IPS-20b (cell line): ENCODE results near the gene SLC6A11.

ENCODE experiments used
- H3K27ac ChIP-seq: one replicate; pipeline ENCODE4 v1.5.1; 2013; ENCODE audit warnings: low read length
- H3K27me3 ChIP-seq: 2 replicates; pipeline ENCODE4 v1.6.1; 2013; ENCODE audit warnings: mild to moderate bottlenecking, low read length, inconsistent platforms; ENCODE audit not compliant: insufficient read depth
- H3K36me3 ChIP-seq: 2 replicates; pipeline ENCODE4 v1.6.1; 2013; ENCODE audit warnings: low read depth, mild to moderate bottlenecking, inconsistent platforms, low read length, moderate library complexity; ENCODE audit not compliant: insufficient read depth
- H3K4me1 ChIP-seq: 2 replicates; pipeline ENCODE4 v1.6.1; 2013; ENCODE audit warnings: mild to moderate bottlenecking, control low read depth, inconsistent platforms, low read length, moderate library complexity; ENCODE audit not compliant: insufficient read depth
- H3K4me3 ChIP-seq: 2 replicates; pipeline ENCODE4 v1.5.1; 2013; ENCODE audit warnings: mild to moderate bottlenecking, low read length, inconsistent platforms
- H3K9ac ChIP-seq: 2 replicates; pipeline ENCODE4 v1.6.1; 2013; ENCODE audit warnings: low read depth, mild to moderate bottlenecking, inconsistent platforms, low read length, moderate library complexity
- H3K9me3 ChIP-seq: 2 replicates; pipeline ENCODE4 v1.6.1; 2013; ENCODE audit warnings: mild to moderate bottlenecking, low read depth, low read length, inconsistent platforms; ENCODE audit not compliant: insufficient read depth

The SLC6A11 gene

GRCh38 chr3:10798600-10799367 lies 17.2 kb upstream of the SLC6A11 start:
- Histone ChIP-seq H3K4me3 (no peak overlapping the region), H3K36me3 (no peaks in the 10 kb centered on the region), H3K27ac (no peak overlapping the region), H3K9me3 (no peaks in the 10 kb centered on the region), H3K9ac (no peak overlapping the region), H3K27me3 (peaks cover 16% of the 10 kb centered on the region), H3K4me1 (no peaks in the 10 kb centered on the region)

DNA sequence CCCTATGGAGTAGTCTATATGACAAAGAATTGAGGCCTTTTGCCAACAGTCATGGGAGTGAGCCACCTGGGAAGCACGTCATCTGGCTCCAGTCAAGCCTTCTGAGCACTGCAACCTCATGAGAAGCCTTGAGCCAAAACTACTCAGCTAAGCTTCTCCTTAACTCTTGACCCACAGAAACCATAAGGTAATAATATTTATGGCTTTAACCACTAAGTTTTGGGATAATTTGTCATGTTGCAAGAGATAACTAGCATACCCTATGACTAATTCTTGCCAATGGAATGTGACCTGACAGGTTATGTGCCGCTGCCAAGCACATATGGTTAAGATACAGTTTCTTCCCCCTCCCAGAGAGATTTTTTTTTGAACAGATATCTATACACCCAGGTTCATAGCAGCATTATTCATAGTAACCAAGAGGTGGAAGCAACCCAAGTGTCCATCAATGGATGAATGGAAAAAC lies 11.8 kb upstream of the SLC6A11 start:
- no peak overlapping the region for H3K9ac ChIP-seq
- H3K36me3 ChIP-seq = no peaks in the 10 kb centered on the region
- H3K27ac ChIP-seq = no peak overlapping the region
- no peak overlapping the region for H3K4me3 ChIP-seq
- no peaks in the 10 kb centered on the region for H3K9me3 ChIP-seq
- H3K27me3 ChIP-seq = peaks cover 13% of the 10 kb centered on the region; the same call in 1 of the 2 replicates
- no peaks in the 10 kb centered on the region for H3K4me1 ChIP-seq

GRCh38 chr3:10806006-10806405 lies 10.0 kb upstream of the SLC6A11 start:
- Histone ChIP-seq H3K9me3 (no peaks in the 10 kb centered on the region), H3K36me3 (no peaks in the 10 kb centered on the region), H3K4me3 (no peak overlapping the region), H3K4me1 (no peaks in the 10 kb centered on the region), H3K27me3 (peaks cover 19% of the 10 kb centered on the region; the same call in 1 of the 2 replicates), H3K9ac (no peak overlapping the region), H3K27ac (no peak overlapping the region)

GRCh38 chr3:10808130-10808735 lies 7.8 kb upstream of the SLC6A11 start:
- no peak overlapping the region for H3K9ac ChIP-seq
- H3K4me3 ChIP-seq = no peak overlapping the region
- no peaks in the 10 kb centered on the region for H3K9me3 ChIP-seq
- H3K27me3 ChIP-seq = peaks cover 30% of the 10 kb centered on the region; the same call in 1 of the 2 replicates
- no peaks in the 10 kb centered on the region for H3K36me3 ChIP-seq
- H3K4me1 ChIP-seq = no peaks in the 10 kb centered on the region
- no peak overlapping the region for H3K27ac ChIP-seq

DNA sequence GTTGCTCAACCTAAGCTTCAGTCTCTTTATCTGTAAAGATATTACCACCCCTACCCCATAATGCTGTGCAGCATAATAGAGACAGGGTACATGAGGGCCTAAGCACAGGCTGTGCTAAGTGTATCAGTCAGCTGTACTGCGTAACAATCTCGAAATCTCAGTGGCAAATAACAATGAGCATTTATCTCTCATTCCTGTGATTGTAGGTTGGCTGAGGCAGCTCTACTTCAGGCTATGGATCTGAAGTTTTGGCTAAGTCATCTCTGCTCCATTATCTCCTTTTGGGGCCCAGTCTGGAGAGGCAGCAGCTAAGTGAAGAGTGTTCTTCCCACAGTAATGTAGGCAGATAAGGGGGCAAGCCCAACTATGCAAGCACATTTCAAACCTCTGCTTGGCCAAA lies 7.1 kb upstream of the SLC6A11 start:
- Histone ChIP-seq H3K4me3 (no peak overlapping the region), H3K9ac (no peak overlapping the region), H3K27ac (no peak overlapping the region), H3K4me1 (no peaks in the 10 kb centered on the region), H3K36me3 (no peaks in the 10 kb centered on the region), H3K27me3 (peaks cover 36% of the 10 kb centered on the region; the same call in 1 of the 2 replicates), H3K9me3 (no peaks in the 10 kb centered on the region)

GRCh38 chr3:10810376-10810775 lies 5.7 kb upstream of the SLC6A11 start:
- H3K4me3 ChIP-seq = no peak overlapping the region
- H3K27me3 ChIP-seq = peaks cover 39% of the 10 kb centered on the region
- H3K36me3 ChIP-seq = no peaks in the 10 kb centered on the region
- H3K9me3 ChIP-seq = no peaks in the 10 kb centered on the region
- H3K9ac ChIP-seq = no peak overlapping the region
- no peaks in the 10 kb centered on the region for H3K4me1 ChIP-seq
- no peak overlapping the region for H3K27ac ChIP-seq

GRCh38 chr3:10813425-10813824 lies 2.6 kb upstream of the SLC6A11 start:
- H3K9ac ChIP-seq = no peak overlapping the region
- no peak overlapping the region for H3K27ac ChIP-seq
- H3K27me3 ChIP-seq = peaks cover 67% of the 10 kb centered on the region
- H3K36me3 ChIP-seq = no peaks in the 10 kb centered on the region
- H3K4me1 ChIP-seq = no peaks in the 10 kb centered on the region
- no peak overlapping the region for H3K4me3 ChIP-seq
- H3K9me3 ChIP-seq = no peaks in the 10 kb centered on the region

DNA sequence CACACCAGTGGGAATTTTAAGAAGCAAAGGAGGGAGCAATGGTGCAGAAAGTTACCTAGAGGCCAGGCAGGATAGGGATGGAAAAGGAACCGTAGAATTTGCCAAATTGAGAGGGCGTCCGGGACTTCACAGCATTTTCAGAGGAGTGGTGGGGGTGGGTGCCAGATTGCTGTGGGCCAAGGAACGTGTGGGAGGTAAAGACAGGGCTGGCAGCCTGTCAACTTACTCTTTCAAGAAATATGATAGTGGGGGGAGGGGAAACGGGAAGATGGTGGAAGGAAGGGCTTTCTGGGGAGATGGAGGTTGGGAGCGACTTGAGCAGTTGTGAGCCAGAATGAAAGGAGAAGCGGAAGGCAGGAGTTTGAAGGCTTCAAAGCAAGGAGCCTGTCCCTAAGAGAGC lies 1.4 kb upstream of the SLC6A11 start:
- H3K4me1 ChIP-seq = no peaks in the 10 kb centered on the region

DNA sequence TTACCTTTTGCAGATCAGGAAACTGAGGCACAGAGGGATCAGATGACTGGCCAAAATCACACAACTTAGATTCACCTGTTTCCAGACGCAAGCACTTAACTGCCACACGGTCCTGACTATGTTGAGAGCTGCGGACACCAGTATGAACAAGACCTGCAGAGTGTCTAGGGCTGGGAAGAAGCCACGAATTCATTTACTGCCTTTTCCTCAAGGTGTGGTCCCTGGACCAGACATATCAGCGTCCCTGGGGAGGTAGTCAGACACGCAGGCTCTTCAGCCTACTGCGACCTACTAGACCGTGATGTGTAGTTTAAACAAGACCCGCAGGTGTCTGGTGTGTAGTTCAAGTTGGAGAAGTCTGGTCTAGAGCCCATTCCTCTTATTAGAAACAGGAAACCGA lies 541 bp upstream of the SLC6A11 start:
- Histone ChIP-seq H3K4me1 (no peaks in the 10 kb centered on the region), H3K9me3 (no peaks in the 10 kb centered on the region), H3K36me3 (no peaks in the 10 kb centered on the region), H3K27me3 (peaks cover 73% of the 10 kb centered on the region), H3K4me3 (peak overlapping the region; percentile 62; the same call in 1 of the 2 replicates), H3K27ac (no peak overlapping the region), H3K9ac (no peak overlapping the region)

More for the DNA sequence above, 1.4 kb upstream of the SLC6A11 start:
- Histone ChIP-seq H3K9me3 (no peaks in the 10 kb centered on the region), H3K27me3 (peaks cover 74% of the 10 kb centered on the region), H3K27ac (no peak overlapping the region), H3K9ac (no peak overlapping the region), H3K4me3 (no peak overlapping the region), H3K36me3 (no peaks in the 10 kb centered on the region)

- no peak overlapping the region for H3K27ac ChIP-seq
- H3K9me3 ChIP-seq = no peaks in the 10 kb centered on the region
- no peak overlapping the region for H3K9ac ChIP-seq
- peaks cover 66% of the 10 kb centered on the region for H3K27me3 ChIP-seq
- no peaks in the 10 kb centered on the region for H3K4me1 ChIP-seq
- H3K36me3 ChIP-seq = no peaks in the 10 kb centered on the region
- peak overlapping the region; percentile 62; the same call in 1 of the 2 replicates for H3K4me3 ChIP-seq
These were observed 830 bp downstream of the SLC6A11 start for GRCh38 chr3:10816863-10817253.

DNA sequence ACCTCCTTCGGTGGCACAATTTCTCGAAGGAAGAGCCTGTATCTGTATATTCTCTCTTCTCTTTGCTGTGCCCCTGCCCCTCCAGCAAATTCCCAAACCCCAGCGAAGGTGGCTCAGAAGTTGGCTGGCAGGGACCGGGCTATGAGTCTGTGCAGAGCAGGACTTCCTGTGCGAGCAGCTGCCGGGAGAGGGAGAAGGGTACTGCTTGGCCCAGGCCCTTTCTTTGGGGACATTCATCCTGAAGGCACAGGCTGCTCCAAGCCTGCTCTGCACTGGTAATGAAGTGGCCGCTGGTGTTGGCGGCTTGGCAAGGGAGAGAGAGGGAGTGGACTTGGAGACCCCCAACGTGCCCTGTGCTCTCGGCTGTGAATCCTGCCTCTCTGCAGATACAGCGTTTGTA lies 1.5 kb downstream of the SLC6A11 start:
- Histone ChIP-seq H3K36me3 (no peaks in the 10 kb centered on the region), H3K27ac (no peak overlapping the region), H3K9me3 (no peaks in the 10 kb centered on the region), H3K27me3 (peaks cover 59% of the 10 kb centered on the region), H3K4me1 (no peaks in the 10 kb centered on the region), H3K4me3 (no peak overlapping the region), H3K9ac (no peak overlapping the region)

- Histone ChIP-seq H3K36me3 (no peaks in the 10 kb centered on the region), H3K9me3 (no peaks in the 10 kb centered on the region), H3K9ac (no peak overlapping the region), H3K4me3 (no peak overlapping the region), H3K27me3 (peaks cover 21% of the 10 kb centered on the region), H3K4me1 (no peaks in the 10 kb centered on the region), H3K27ac (no peak overlapping the region)
These were observed 6.0 kb downstream of the SLC6A11 start for GRCh38 chr3:10822055-10822454.
